DLD1 (cell line): ENCODE results near the gene RASGRP3.
"Not testable (repeated sequence)": the region's sequence is repeated elsewhere in the genome, so short reads cannot be mapped to it uniquely, and the experiment has no call there.

ENCODE experiments used
- in situ Hi-C: cut with HindIII; loops from 2 replicates; pipeline ENCODE4 v1.10.0; 2017; ENCODE audit warnings: low sequenced_read_pairs

RASGRP3 gene

GRCh38 chr2:33476131-33476792, at the start of gene RASGRP3:
RASGRP3 (plus strand) TSS chr2:33476649; CDS start chr2:33515137, 38,488 bp downstream.
- in situ Hi-C loops = no loop called here

- in situ Hi-C loops = no loop called here
Measured at GRCh38 chr2:33426666-33427231, 49.7 kb upstream of the RASGRP3 start.

- in situ Hi-C loops = no loop called here
Measured at GRCh38 chr2:33430077-33430476, 46.4 kb upstream of the RASGRP3 start.

- in situ Hi-C loops = no loop called here
Measured at GRCh38 chr2:33430856-33431255, 45.6 kb upstream of the RASGRP3 start.

GRCh38 chr2:33432871-33433270, 43.6 kb upstream of the RASGRP3 start:
- in situ Hi-C loops = no loop called here

GRCh38 chr2:33433279-33434235, 42.9 kb upstream of the RASGRP3 start:
- in situ Hi-C loops = no loop called here

GRCh38 chr2:33435518-33435917, 40.9 kb upstream of the RASGRP3 start:
- in situ Hi-C loops = no loop called here

GRCh38 chr2:33436083-33436482, 40.4 kb upstream of the RASGRP3 start:
- in situ Hi-C loops = no loop called here

- in situ Hi-C loops = no loop called here
Measured at GRCh38 chr2:33437297-33437696, 39.2 kb upstream of the RASGRP3 start.

- in situ Hi-C loops = no loop called here
Measured at GRCh38 chr2:33437815-33438214, 38.6 kb upstream of the RASGRP3 start.

- in situ Hi-C loops = no loop called here
Measured at GRCh38 chr2:33441235-33441810, 35.1 kb upstream of the RASGRP3 start.

GRCh38 chr2:33442052-33442451, 34.4 kb upstream of the RASGRP3 start:
- in situ Hi-C loops = not testable (repeated sequence)

- in situ Hi-C loops = no loop called here
Measured at GRCh38 chr2:33442528-33443079, 33.8 kb upstream of the RASGRP3 start.

- in situ Hi-C loops = no loop called here
Measured at GRCh38 chr2:33443274-33443829, 33.1 kb upstream of the RASGRP3 start.

GRCh38 chr2:33444967-33445366, 31.5 kb upstream of the RASGRP3 start:
- in situ Hi-C loops = no loop called here

- in situ Hi-C loops = no loop called here
Measured at GRCh38 chr2:33448220-33448899, 28.1 kb upstream of the RASGRP3 start.

- in situ Hi-C loops = no loop called here
Measured at GRCh38 chr2:33451214-33451613, 25.2 kb upstream of the RASGRP3 start.

GRCh38 chr2:33451825-33452224, 24.6 kb upstream of the RASGRP3 start:
- in situ Hi-C loops = no loop called here

GRCh38 chr2:33452545-33452944, 23.9 kb upstream of the RASGRP3 start:
- in situ Hi-C loops = no loop called here

- in situ Hi-C loops = no loop called here
Measured at GRCh38 chr2:33453905-33454479, 22.5 kb upstream of the RASGRP3 start.
